ENCODE results near the gene BCL7C.
A peak's percentile ranks its signal among the peaks of the same experiment; 100 is the strongest.

DNA sequence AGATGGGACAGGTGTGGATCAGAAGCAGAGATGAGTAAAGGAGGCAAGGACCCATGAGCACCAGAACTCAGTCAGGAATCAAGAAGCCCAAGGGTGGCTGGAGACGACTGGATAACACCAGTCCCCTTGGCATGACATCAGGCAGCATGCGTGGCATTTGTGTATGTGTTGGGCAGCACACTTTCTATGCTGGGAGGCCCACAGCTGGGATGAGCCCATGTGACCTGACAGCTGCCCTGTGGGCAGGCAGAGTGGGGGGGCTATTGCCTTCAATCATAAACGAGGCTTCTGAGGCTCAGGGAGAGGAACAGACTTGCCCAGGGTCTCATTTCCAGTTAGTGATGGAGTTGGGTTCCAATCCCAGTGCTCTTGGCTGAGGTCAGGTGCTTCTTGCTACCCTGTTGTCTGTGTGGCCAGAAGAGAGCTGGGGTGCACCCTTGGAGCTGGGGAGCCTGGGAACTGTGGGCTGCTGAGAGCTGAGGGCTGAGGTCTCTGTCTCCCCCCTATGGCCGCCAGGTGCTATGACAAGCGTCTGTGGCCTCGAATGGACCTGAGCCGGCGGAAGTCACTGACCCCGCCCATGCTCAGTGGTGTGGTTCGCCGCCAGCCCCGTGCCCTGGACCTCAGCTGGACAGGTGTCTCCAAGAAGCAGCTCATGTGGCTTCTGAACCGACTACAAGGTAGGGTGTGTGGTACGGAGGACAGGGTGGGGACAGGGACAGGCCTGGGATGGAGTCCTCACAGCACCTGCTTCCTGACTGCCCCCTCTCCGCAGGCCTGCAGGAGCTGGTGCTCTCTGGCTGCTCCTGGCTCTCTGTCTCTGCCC, 47.9 kb upstream of the BCL7C start:
- TF ChIP-seq, protein P1, sequence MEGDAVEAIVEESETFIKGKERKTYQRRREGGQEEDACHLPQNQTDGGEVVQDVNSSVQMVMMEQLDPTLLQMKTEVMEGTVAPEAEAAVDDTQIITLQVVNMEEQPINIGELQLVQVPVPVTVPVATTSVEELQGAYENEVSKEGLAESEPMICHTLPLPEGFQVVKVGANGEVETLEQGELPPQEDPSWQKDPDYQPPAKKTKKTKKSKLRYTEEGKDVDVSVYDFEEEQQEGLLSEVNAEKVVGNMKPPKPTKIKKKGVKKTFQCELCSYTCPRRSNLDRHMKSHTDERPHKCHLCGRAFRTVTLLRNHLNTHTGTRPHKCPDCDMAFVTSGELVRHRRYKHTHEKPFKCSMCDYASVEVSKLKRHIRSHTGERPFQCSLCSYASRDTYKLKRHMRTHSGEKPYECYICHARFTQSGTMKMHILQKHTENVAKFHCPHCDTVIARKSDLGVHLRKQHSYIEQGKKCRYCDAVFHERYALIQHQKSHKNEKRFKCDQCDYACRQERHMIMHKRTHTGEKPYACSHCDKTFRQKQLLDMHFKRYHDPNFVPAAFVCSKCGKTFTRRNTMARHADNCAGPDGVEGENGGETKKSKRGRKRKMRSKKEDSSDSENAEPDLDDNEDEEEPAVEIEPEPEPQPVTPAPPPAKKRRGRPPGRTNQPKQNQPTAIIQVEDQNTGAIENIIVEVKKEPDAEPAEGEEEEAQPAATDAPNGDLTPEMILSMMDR (IDR thresholded peaks at IDR 0.05), result peak in 5 of 7 experiments; percentile 78 to 91 (median 83)
- no peak for TF ChIP-seq EP300 (IDR thresholded peaks at IDR 0.05)

All from stomach (tissue), 4 donors.